Neural progenitor cell (in vitro differentiated cells): ENCODE measurements around the gene SSNA1.
A peak's percentile ranks its signal among the peaks of the same experiment; 100 is the strongest.

Source experiments
- CTCF ChIP-seq: fragments of 200-600 bp; sonication (generic); IDR thresholded peaks from 2 replicates; pipeline ENCODE4 v1.5.1; 2017; ENCODE audit warnings: antibody characterized with exemption, mild to moderate bottlenecking
- EZH2 ChIP-seq: fragments of 200-600 bp; sonication (generic); IDR thresholded peaks from 2 replicates; pipeline ENCODE4 v1.6.1; 2017; ENCODE audit warnings: antibody characterized with exemption, mild to moderate bottlenecking, moderate library complexity

- TF ChIP-seq CTCF (no peak), EZH2 (peak; percentile 63)
These were observed 31.7 kb upstream of the SSNA1 start for GRCh38 chr9:137156567-137157375.
